HG02840 (cell line): ENCODE measurements around the gene GDI2.
"Not testable (repeated sequence)": the region's sequence is repeated elsewhere in the genome, so short reads cannot be mapped to it uniquely, and the experiment has no call there.

Source experiments
- ATAC-seq: cut with Tn5 transposase; IDR thresholded peaks from one replicate; pipeline ENCODE4 v1.9.1; 2021; ENCODE audit warnings: mild to moderate bottlenecking, moderate library complexity, moderate number of reproducible peaks; ENCODE audit not compliant: unreplicated experiment, low FRiP score

The GDI2 gene

GRCh38 chr10:5829267-5829666, 16.0 kb upstream of the GDI2 start:
- no peak for ATAC-seq

- ATAC-seq: no peak
These were observed 15.5 kb upstream of the GDI2 start for GRCh38 chr10:5828725-5829124.

DNA sequence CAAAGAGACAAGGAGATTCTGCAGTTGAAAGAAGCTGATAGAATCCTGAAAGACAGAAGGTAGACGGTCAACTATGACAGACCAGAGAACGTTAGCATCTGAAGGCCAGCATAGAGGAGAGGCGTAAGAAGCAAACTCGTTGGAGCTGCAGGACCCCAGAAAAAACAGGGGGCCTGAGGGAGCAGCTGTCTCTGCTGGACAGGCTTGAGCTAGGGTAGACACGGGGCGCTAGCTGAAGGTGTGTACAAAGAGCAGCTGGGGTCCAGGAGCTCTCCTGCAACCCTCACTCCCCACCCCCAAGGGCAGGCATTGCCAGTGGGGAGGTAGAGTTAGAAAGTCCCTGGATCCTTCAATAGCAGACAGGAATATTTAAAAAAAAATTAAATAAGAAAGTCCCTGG, 14.6 kb upstream of the GDI2 start:
- no peak for ATAC-seq

DNA sequence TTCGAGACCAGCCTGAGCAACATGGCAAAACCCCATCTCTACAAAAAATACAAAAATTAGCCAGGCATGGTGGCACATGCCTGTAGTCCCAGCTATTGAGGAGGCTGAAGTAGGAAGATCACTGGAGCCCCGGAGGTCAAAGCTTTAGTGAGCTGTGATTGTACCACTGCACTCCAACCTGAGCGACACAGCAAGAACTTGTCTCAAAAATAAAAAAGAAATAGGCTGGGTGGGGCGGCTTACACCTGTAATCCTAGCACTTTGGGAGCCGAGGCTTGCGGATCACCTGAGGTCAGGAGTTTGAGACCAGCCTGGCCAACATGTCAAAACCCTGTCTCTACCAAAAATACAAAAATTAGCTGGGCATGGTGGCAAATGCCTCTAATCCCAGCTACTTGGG, 13.3 kb upstream of the GDI2 start:
- ATAC-seq: not testable (repeated sequence)

- ATAC-seq: no peak
These were observed 5.7 kb upstream of the GDI2 start for GRCh38 chr10:5818894-5819293.

DNA sequence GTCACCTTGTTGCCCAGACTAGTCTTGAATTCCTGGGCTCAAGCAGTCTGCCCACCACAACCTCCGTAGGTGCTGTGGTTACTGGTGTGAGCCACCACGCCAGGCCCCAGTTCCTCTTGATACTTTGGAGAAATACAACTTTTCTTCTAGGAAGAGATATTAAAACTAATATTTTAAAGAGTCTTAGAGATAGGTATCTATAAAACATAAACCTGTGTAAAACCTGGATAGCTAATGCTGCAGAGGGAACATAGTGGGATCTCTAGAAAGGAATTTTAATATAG, 4.8 kb upstream of the GDI2 start:
- ATAC-seq: no peak

DNA sequence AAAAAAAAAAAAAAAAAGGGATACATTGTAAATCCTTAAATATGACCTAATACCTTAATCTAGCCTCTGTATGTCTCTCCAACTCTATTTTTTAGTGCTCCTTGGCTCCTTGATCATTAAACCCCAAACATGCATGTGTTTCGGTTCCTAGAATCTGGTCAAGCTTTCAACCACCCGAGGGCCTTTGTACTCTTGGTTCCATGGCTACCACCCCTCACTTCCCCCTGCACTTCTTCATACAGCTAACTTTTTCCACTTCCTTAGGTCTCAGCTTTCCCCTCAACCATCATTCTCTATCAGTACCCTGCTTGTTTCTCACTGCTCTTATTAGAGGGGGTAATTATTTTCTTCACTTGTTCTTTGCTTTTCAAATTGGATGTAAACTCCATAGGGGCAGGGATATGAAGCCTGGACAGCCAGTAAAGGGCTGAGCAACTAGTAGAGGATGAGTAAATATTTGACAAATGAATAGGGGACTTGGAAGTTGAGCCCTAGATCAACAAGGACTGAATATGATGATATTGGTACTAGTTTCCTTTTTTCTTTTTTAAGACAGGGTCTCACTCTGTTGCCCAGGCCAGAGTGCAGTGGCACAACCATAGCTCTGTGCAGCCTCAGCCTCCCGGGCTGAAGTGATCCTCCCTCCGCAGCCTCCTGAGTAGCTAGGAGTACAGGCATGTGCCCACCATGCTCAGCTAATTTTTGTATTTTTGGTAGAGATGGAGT, 4.3 kb upstream of the GDI2 start:
- ATAC-seq: no peak

- no peak for ATAC-seq
These were observed 2.9 kb upstream of the GDI2 start for GRCh38 chr10:5816170-5816569.

DNA sequence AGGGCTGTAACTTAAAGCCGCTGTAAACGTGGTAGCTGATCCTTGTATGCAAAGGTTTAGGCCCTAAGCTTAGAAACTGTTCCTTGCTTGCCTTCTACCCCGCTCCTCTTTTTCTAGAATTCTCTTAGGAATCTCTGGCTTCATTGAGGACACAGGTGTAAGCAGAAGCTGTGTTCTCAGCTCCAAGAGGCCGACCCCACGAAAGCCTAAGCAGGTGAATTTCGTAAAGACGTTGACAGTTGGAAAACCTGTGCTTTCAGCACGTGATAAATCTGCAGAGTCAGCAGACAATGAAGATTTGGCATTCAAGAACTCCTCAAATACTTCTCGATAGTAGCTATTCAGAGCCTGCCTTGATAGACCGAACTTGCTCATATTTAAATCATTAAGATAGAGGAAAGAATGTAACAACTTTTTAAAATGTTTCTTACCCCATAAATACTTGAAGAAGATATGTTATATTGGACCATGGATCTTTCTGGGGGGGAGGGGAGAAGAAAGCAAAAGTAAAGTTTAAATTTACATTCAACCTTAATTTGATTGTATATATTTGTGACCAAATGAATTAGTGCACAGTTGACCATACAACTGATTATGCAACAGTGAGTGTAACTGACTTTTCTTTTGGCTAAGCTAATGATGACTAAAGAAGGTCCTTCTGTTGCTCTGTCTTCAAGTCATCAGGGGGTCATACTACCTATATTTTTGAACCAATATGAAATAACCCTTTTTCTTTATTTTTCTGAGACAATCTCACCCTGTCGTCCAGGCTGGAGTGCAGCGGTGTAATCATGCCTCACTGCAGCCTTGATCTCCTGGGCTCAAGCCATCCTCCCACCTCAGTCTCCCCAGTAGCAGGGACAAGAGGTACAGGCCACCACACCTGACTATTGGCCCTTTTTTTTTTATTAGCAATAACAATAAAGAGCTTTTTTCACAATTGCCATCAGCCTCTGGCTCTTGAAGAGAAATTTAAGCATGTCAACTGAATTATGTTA, 1.2 kb upstream of the GDI2 start:
- ATAC-seq: no peak

DNA sequence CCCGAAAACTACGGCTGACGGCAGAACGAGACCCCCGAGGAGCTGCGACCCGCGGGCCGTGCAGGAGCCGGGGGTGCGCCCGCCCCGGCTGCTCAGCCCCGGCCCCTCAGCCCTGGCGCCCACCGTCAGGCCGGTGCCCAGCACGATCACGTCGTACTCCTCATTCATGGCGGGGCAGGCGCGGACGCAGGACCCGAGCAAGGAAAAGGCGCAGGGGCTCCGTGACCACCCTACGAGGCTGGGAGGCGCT, 218 bp downstream of the GDI2 start:
- peak; percentile 39 for ATAC-seq

GRCh38 chr10:5812283-5813090, 747 bp downstream of the GDI2 start:
- peak; percentile 32 for ATAC-seq

DNA sequence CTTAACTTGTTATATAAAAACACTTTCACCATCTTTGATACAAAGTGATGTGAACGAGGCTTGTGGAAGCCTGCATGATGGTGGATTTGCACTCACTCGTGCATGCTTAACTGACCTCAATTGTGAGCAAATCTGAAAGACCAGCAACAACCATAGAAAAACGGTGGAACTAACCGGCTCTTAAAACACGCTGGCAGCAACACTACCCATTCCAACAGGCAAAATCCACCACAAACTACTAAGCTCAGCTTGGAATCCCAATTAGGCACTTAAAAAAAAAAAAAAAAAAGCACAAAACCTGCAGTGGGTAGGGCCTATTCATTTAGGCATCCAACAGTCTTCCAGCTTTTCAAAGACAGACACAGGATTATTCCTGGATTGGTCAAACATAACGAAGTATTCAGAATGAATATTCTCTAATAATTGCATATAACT, 1.8 kb downstream of the GDI2 start:
- no peak for ATAC-seq

DNA sequence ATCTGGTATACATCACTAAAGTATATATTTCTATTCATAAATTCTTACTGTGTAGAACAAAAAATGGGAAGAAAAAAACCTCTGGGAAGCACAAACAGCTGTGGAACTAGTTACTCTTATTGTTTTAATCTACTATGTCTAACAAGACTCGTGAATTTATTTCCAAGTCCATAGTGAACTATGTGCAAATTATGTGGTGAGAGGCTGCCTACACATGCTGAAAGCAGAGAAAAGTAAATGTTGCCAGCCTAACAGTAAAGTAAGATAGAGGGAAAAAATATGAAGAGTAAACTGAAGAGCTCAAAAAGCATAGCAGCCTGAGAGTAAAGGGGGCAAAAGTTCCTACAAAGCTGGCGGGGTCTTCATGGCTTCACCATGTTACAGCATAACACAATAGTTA, 3.0 kb downstream of the GDI2 start:
- ATAC-seq: no peak

GRCh38 chr10:5809527-5810154, 3.6 kb downstream of the GDI2 start:
- ATAC-seq: no peak

DNA sequence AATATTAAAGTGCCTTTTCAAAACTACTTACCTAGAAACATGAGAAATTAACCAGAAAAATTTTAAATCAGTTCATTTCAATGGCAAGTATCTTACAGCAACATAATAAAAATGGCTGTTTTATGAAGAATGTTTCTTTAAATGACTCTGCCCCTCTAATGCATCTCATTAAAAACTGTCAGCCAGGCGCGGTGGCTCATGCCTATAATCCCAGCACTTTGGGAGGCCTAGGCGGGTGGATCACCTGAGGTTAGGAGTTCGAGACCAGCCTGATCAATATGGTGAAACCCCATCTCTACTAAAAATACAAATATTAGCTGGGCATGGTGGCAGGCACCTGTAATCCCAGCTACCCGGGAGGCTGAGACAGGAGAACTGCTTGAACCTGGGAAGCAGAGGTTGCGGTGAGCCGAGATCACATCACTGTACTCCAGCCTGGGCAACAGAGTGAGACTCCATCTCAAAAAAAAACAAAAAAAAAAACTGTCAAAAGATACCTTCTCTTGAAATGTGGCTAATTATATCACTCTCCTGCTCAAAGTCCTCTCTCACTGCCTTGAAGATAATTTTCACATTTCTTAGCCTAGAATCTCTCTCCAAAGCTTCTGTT, 4.3 kb downstream of the GDI2 start:
- not testable (repeated sequence) for ATAC-seq

GRCh38 chr10:5806745-5807144, 6.5 kb downstream of the GDI2 start:
- ATAC-seq: no peak

DNA sequence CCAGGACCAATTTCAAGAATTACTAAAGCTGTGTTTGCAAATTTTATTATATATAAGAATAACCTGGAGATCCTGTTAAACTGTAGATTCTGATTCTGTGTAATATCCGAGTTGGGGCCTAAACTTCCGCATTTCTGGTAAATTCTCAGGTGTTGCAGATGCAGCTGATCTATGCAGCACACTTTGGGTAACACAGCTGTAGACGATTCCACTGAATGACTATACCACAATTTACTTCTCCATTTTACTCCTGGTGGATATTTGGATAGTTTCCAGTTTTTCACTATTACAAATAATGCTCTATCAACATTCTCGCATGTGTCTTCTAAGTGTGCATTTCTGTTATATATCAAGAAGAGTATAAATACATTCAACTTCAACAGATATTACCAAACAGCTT, 7.5 kb downstream of the GDI2 start:
- ATAC-seq: no peak

DNA sequence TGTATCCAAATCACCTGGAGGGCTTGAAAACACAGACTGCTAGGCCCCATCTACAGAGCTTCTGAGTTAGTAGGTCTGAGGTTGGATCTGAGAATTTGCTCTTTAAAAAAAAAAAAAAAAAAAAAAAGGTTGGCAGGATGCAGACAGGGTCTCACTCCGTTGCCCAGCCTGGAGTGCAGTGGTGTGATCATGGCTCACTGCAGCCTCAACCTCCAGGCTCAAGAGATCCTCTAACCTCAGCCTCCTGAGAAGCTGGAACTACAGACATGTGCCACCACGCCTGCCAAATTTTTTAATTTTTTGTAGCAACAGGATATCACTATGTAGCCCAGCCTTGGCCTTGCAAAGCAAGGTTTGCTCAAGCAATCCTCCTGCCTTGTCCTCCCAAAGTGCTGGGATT, 8.0 kb downstream of the GDI2 start:
- no peak for ATAC-seq

- ATAC-seq: no peak
These were observed 8.8 kb downstream of the GDI2 start for GRCh38 chr10:5804386-5804785.

DNA sequence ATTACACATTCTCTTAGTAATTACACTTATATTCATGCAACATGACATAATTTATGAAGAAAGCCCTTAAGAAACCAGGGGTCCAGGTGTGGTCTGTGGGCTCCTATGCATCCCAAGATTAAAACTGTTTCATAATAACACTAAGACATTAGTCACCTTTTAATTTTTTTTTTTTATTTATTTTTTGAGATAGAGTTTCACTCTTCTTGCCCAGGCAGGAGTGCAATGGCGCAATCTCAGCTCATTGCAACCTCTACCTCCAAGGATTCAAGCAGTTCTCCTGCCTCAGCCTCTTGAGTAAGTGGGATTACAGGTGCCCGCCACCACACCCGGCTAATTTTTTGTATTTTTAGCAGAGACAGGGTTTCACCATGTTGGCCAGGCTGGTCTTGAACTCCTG, 12.5 kb downstream of the GDI2 start:
- no peak for ATAC-seq
